Esophagus muscularis mucosa (tissue), 3 donors: ENCODE measurements around the gene NKAIN2.
"Not testable (repeated sequence)": the region's sequence is repeated elsewhere in the genome, so short reads cannot be mapped to it uniquely, and the experiment has no call there.

Source experiments
- EP300 ChIP-seq: sonication (generic); formaldehyde crosslinking; IDR thresholded peaks from one replicate; pipeline ENCODE4 v1.6.1; 2017; ENCODE audit warnings: antibody characterized with exemption
- TF ChIP-seq, protein P1 (sequence below), 3 experiments: fragments of 200-600 bp in 2 of 3; fragments of 450-650 bp in 1 of 3; sonication (generic) in 2 of 3; IDR thresholded peaks; one replicate each; pipeline ENCODE4 v1.5.1; 2017 to 2019; ENCODE audit warnings: antibody characterized with exemption in 3 of 3, mild to moderate bottlenecking in 2 of 3, moderate library complexity in 1 of 3

DNA sequence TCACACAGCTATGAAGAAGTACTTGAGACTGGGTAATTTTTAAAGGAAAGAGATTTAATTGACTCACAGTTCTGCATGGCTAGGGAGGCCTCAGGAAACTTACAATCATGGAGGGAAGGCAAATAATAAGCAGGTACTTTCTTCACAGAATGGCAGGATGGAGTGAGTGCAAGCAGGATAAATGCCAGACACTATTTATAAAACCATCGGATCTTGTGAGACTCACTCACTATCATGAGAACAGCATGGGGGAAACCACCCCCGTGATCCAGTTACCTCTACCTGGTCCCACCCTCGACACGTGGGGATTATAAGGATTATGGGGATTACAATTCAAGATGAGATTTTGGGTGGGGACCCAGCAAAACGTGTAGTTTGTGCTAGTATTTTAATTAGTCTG, 186.3 kb downstream of the NKAIN2 start:
- TF ChIP-seq, protein P1, sequence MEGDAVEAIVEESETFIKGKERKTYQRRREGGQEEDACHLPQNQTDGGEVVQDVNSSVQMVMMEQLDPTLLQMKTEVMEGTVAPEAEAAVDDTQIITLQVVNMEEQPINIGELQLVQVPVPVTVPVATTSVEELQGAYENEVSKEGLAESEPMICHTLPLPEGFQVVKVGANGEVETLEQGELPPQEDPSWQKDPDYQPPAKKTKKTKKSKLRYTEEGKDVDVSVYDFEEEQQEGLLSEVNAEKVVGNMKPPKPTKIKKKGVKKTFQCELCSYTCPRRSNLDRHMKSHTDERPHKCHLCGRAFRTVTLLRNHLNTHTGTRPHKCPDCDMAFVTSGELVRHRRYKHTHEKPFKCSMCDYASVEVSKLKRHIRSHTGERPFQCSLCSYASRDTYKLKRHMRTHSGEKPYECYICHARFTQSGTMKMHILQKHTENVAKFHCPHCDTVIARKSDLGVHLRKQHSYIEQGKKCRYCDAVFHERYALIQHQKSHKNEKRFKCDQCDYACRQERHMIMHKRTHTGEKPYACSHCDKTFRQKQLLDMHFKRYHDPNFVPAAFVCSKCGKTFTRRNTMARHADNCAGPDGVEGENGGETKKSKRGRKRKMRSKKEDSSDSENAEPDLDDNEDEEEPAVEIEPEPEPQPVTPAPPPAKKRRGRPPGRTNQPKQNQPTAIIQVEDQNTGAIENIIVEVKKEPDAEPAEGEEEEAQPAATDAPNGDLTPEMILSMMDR (IDR thresholded peaks at IDR 0.05): not testable (repeated sequence)
- TF ChIP-seq EP300: not testable (repeated sequence)
